ENCODE results near the gene HNRNPDL.

The HNRNPDL gene

DNA sequence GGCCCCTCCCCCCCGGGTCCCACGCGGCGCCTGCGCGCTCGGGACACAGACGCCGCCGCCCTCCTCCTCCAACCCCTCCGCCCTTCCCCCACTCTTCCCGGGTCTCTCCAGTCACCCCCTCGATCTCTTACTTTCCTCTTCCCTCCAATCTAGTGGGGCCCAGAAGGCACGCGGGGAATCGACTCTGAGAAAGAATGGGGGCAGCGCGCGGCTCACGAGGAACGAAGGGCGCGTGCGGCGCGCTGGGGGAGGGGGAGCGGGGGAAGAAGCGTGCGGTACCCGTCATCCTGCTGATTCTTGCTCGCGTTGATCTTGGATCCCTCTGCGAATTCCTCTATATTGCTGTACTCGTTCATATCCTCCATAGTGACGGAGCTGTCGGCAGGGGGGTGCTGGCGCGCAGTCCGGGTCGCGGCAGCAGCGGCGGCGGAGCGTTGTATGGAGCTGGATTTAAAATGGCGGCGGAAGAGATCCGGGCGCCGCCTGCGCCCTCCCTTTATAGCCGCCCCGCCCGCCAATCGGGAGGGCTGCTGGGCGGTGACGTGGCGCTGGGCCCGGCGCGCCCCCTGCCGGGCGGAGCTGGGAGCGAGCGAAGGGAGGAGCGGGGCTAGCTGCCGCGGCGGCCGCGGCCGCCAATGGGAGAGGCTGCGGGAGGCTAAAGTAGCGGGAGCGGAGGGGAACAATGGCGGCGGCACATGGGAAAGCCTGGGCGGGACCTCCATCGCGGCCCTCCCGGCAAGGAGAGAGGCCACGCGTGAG lies 1.1 kb downstream of the HNRNPDL start:
- H3K9ac ChIP-seq (ENCODE audit: low read length), result peak overlapping the region; percentile 99
- H3K27me3 ChIP-seq (ENCODE audit: insufficient read depth, low read length), result no peaks in the 10 kb centered on the region
- peaks cover 14% of the 10 kb centered on the region for H3F3A ChIP-seq (ENCODE audit: insufficient read depth, low read length)
- TF ChIP-seq EZH2 (IDR thresholded peaks at IDR 0.05; ENCODE audit: borderline replicate concordance, low read length), result no peak
- TF ChIP-seq, protein P1, sequence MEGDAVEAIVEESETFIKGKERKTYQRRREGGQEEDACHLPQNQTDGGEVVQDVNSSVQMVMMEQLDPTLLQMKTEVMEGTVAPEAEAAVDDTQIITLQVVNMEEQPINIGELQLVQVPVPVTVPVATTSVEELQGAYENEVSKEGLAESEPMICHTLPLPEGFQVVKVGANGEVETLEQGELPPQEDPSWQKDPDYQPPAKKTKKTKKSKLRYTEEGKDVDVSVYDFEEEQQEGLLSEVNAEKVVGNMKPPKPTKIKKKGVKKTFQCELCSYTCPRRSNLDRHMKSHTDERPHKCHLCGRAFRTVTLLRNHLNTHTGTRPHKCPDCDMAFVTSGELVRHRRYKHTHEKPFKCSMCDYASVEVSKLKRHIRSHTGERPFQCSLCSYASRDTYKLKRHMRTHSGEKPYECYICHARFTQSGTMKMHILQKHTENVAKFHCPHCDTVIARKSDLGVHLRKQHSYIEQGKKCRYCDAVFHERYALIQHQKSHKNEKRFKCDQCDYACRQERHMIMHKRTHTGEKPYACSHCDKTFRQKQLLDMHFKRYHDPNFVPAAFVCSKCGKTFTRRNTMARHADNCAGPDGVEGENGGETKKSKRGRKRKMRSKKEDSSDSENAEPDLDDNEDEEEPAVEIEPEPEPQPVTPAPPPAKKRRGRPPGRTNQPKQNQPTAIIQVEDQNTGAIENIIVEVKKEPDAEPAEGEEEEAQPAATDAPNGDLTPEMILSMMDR (IDR thresholded peaks at IDR 0.05; ENCODE audit: low read length), result peak; percentile 78
- H2AFZ ChIP-seq (ENCODE audit: low read length), result no peak overlapping the region
- H3K9me2 ChIP-seq (ENCODE audit: low read depth, low read length), result no peaks in the 10 kb centered on the region
- peaks cover 17% of the 10 kb centered on the region for H4K20me1 ChIP-seq (ENCODE audit: insufficient read depth, low read length)
- H3K4me2 ChIP-seq (ENCODE audit: low read length), result peak overlapping the region; percentile 95
- H3K79me2 ChIP-seq (ENCODE audit: insufficient read depth, low read length), result peaks cover 60% of the 10 kb centered on the region
- peak overlapping the region; percentile 93 for H3K27ac ChIP-seq (ENCODE audit: low read depth, low read length, poor library complexity, severe bottlenecking)
- H3K4me1 ChIP-seq (ENCODE audit: insufficient read depth, low read length, severe bottlenecking), result peaks cover 39% of the 10 kb centered on the region
- peaks cover 62% of the 10 kb centered on the region for H3K36me3 ChIP-seq (ENCODE audit: insufficient read depth, low read length)
- no peaks in the 10 kb centered on the region for H3K9me3 ChIP-seq (ENCODE audit: low read length)
- peak overlapping the region; percentile 99 for H3K4me3 ChIP-seq (ENCODE audit: low read depth, low read length, poor library complexity, severe bottlenecking)

DNA sequence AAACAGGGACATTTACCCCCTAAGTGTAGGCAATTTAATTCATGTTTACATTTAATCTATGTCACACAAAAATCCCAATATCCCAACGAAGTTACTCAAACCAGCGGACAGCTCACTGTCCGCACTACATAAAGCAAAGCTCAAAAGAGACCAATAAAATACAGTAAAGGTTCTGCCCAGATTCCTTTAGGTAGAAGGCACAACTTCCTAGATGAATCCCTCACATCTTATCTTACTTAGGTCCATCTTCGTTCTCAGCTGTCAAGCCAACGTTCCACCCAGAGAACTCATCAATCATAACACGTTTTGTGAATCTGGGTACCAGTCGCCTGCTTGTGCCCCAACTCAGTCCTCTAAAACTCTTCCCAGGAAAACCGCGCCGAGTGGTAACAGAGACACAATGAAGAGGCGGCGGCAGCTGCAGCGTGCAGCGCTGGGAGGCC lies 1.7 kb downstream of the HNRNPDL start:
- Histone ChIP-seq H2AFZ (ENCODE audit: low read length) (no peak overlapping the region), H3K27me3 (ENCODE audit: insufficient read depth, low read length) (no peaks in the 10 kb centered on the region), H3K9me3 (ENCODE audit: low read length) (no peaks in the 10 kb centered on the region), H3K4me3 (ENCODE audit: low read depth, low read length, poor library complexity, severe bottlenecking) (peak overlapping the region; percentile 99), H4K20me1 (ENCODE audit: insufficient read depth, low read length) (peaks cover 17% of the 10 kb centered on the region), H3K4me1 (ENCODE audit: insufficient read depth, low read length, severe bottlenecking) (peaks cover 39% of the 10 kb centered on the region), H3K36me3 (ENCODE audit: insufficient read depth, low read length) (peaks cover 62% of the 10 kb centered on the region), H3F3A (ENCODE audit: insufficient read depth, low read length) (peaks cover 14% of the 10 kb centered on the region), H3K9ac (ENCODE audit: low read length) (peak overlapping the region; percentile 99), H3K79me2 (ENCODE audit: insufficient read depth, low read length) (peaks cover 54% of the 10 kb centered on the region), H3K27ac (ENCODE audit: low read depth, low read length, poor library complexity, severe bottlenecking) (no peak overlapping the region), H3K9me2 (ENCODE audit: low read depth, low read length) (no peaks in the 10 kb centered on the region), H3K4me2 (ENCODE audit: low read length) (peak overlapping the region; percentile 95)
- no peak for TF ChIP-seq EZH2 (IDR thresholded peaks at IDR 0.05; ENCODE audit: borderline replicate concordance, low read length)
- TF ChIP-seq, protein P1 (IDR thresholded peaks at IDR 0.05; ENCODE audit: low read length), result no peak

DNA sequence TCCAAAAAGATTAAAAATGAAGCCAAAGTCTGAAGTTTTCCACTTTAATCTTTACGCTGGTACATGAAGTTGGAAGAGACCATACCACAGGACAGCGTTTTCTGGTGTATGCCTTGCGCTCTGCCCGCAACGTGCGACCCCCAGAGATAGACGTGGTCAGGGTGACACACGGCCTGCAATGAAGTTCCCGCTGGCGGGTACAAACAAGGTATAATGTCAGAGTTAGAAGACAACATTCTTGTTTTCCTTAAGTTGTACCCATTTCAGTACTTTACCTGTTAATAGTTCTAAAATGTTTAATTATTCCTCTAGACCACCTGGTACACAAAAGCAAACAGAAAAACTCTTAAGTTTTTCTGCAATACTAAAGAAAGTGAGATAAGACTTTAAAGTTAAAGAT lies 4.8 kb downstream of the HNRNPDL start:
- H3K27ac ChIP-seq (ENCODE audit: low read depth, low read length, poor library complexity, severe bottlenecking), result no peak overlapping the region
- H3K36me3 ChIP-seq (ENCODE audit: insufficient read depth, low read length), result peaks cover 66% of the 10 kb centered on the region
- H3K4me3 ChIP-seq (ENCODE audit: low read depth, low read length, poor library complexity, severe bottlenecking), result no peak overlapping the region
- H3F3A ChIP-seq (ENCODE audit: insufficient read depth, low read length), result peaks cover 23% of the 10 kb centered on the region
- H3K79me2 ChIP-seq (ENCODE audit: insufficient read depth, low read length), result peaks cover 25% of the 10 kb centered on the region
- peaks cover 17% of the 10 kb centered on the region for H4K20me1 ChIP-seq (ENCODE audit: insufficient read depth, low read length)
- H3K4me2 ChIP-seq (ENCODE audit: low read length), result no peak overlapping the region
- no peaks in the 10 kb centered on the region for H3K27me3 ChIP-seq (ENCODE audit: insufficient read depth, low read length)
- peaks cover 19% of the 10 kb centered on the region for H3K4me1 ChIP-seq (ENCODE audit: insufficient read depth, low read length, severe bottlenecking)
- TF ChIP-seq, protein P1 (IDR thresholded peaks at IDR 0.05; ENCODE audit: low read length), result no peak
- no peak for TF ChIP-seq EZH2 (IDR thresholded peaks at IDR 0.05; ENCODE audit: borderline replicate concordance, low read length)
- no peaks in the 10 kb centered on the region for H3K9me2 ChIP-seq (ENCODE audit: low read depth, low read length)
- no peak overlapping the region for H3K9ac ChIP-seq (ENCODE audit: low read length)
- H2AFZ ChIP-seq (ENCODE audit: low read length), result no peak overlapping the region
- no peaks in the 10 kb centered on the region for H3K9me3 ChIP-seq (ENCODE audit: low read length)

Measured in OCI-LY1 (cell line).